Measurements from ENCODE around the gene NLN.

DNA sequence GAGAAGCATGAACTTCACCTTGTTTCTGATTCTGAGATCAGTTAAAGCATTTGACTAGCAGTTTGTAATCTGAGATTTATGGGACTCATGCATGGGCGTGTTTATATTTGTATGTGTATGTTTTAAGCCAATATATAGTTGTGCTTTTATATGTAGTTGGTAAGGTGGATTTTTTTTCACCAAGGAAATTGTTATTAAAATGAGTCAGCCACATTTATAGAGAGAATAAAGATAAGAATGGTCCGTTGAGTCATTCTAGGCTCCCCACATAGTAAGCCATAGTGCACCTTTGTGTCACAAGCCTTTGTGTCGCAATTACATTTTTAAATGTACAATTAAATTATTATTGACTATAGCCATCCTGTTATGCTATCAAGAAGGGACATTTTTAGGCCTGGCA is 89.0 kb downstream of the NLN start:
- no peak for TF ChIP-seq FOSL1 (tag; conservative IDR thresholded peaks at IDR 0.05)
- TF ChIP-seq EZH2 (IDR thresholded peaks at IDR 0.05; ENCODE audit: borderline replicate concordance, low read depth, low read length): no peak
- no peak for TF ChIP-seq SP1 (CRISPR knock-in tag; IDR thresholded peaks at IDR 0.05)
- TF ChIP-seq, protein P1, sequence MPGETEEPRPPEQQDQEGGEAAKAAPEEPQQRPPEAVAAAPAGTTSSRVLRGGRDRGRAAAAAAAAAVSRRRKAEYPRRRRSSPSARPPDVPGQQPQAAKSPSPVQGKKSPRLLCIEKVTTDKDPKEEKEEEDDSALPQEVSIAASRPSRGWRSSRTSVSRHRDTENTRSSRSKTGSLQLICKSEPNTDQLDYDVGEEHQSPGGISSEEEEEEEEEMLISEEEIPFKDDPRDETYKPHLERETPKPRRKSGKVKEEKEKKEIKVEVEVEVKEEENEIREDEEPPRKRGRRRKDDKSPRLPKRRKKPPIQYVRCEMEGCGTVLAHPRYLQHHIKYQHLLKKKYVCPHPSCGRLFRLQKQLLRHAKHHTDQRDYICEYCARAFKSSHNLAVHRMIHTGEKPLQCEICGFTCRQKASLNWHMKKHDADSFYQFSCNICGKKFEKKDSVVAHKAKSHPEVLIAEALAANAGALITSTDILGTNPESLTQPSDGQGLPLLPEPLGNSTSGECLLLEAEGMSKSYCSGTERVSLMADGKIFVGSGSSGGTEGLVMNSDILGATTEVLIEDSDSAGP (CRISPR knock-in tag; IDR thresholded peaks at IDR 0.05): no peak
- TF ChIP-seq, protein P2, sequence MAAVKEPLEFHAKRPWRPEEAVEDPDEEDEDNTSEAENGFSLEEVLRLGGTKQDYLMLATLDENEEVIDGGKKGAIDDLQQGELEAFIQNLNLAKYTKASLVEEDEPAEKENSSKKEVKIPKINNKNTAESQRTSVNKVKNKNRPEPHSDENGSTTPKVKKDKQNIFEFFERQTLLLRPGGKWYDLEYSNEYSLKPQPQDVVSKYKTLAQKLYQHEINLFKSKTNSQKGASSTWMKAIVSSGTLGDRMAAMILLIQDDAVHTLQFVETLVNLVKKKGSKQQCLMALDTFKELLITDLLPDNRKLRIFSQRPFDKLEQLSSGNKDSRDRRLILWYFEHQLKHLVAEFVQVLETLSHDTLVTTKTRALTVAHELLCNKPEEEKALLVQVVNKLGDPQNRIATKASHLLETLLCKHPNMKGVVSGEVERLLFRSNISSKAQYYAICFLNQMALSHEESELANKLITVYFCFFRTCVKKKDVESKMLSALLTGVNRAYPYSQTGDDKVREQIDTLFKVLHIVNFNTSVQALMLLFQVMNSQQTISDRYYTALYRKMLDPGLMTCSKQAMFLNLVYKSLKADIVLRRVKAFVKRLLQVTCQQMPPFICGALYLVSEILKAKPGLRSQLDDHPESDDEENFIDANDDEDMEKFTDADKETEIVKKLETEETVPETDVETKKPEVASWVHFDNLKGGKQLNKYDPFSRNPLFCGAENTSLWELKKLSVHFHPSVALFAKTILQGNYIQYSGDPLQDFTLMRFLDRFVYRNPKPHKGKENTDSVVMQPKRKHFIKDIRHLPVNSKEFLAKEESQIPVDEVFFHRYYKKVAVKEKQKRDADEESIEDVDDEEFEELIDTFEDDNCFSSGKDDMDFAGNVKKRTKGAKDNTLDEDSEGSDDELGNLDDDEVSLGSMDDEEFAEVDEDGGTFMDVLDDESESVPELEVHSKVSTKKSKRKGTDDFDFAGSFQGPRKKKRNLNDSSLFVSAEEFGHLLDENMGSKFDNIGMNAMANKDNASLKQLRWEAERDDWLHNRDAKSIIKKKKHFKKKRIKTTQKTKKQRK (IDR thresholded peaks at IDR 0.05; ENCODE audit: borderline replicate concordance, low read depth, low read length): no peak
- TF ChIP-seq HDGF (IDR thresholded peaks at IDR 0.05): no peak
- TF ChIP-seq, protein P3, sequence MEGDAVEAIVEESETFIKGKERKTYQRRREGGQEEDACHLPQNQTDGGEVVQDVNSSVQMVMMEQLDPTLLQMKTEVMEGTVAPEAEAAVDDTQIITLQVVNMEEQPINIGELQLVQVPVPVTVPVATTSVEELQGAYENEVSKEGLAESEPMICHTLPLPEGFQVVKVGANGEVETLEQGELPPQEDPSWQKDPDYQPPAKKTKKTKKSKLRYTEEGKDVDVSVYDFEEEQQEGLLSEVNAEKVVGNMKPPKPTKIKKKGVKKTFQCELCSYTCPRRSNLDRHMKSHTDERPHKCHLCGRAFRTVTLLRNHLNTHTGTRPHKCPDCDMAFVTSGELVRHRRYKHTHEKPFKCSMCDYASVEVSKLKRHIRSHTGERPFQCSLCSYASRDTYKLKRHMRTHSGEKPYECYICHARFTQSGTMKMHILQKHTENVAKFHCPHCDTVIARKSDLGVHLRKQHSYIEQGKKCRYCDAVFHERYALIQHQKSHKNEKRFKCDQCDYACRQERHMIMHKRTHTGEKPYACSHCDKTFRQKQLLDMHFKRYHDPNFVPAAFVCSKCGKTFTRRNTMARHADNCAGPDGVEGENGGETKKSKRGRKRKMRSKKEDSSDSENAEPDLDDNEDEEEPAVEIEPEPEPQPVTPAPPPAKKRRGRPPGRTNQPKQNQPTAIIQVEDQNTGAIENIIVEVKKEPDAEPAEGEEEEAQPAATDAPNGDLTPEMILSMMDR (IDR thresholded peaks at IDR 0.05 in 2 of 3, conservative IDR thresholded peaks at IDR 0.05 in 1 of 3; ENCODE audit: insufficient read depth in 2 of 3, low read depth in 1 of 3, low read length in 3 of 3): no peak
- no peak for TF ChIP-seq HSF4 (CRISPR knock-in tag; IDR thresholded peaks at IDR 0.05; ENCODE audit: borderline replicate concordance)
- no peak for TF ChIP-seq KAT2B (IDR thresholded peaks at IDR 0.05; ENCODE audit: low read depth, low read length)
- TF ChIP-seq TEAD4 (IDR thresholded peaks at IDR 0.05; ENCODE audit: low read length): no peak
- TF ChIP-seq TEAD4 (CRISPR knock-in tag; IDR thresholded peaks at IDR 0.05; ENCODE audit: borderline replicate concordance): no peak
- no peak for TF ChIP-seq ZNF408 (CRISPR knock-in tag; IDR thresholded peaks at IDR 0.05; ENCODE audit: low read depth)
